Measurements from ENCODE around the gene SNAI3. TPM values are rescaled to one million over a fixed set of nuclear protein-coding genes. Genes with fewer than 3 reads are reported as not detected.

SNAI3 gene
- total RNA-seq, 1 experiment from 2014 or later: 9.1 TPM

- Mint-ChIP-seq H3K27ac (no peak overlapping the region), H3K4me1 (no peaks in the 10 kb centered on the region), H3K4me3 (no peak overlapping the region), H3K9me3 (no peaks in the 10 kb centered on the region), H3K36me3 (no peaks in the 10 kb centered on the region), H3K27me3 (ENCODE audit: low read depth) (no peaks in the 10 kb centered on the region)
- ATAC-seq (no peak), DNase-seq (ENCODE audit: low spot score) (no peak)
- ChIA-PET POLR2A (no interaction called here), CTCF (interaction anchor here (1.4 to 4.1 kb wide), 3 partner anchors 12 to 62 kb away, joined by 6 to 185 read pairs (median 80); no protein-coding TSS in a partner anchor)
- TF ChIP-seq NFE2L1 (CRISPR knock-in tag; IDR thresholded peaks at IDR 0.05): no peak
- TF ChIP-seq ATF1 (CRISPR knock-in tag; IDR thresholded peaks at IDR 0.05): no peak
- TF ChIP-seq PREB (CRISPR knock-in tag; IDR thresholded peaks at IDR 0.05; ENCODE audit: borderline replicate concordance): no peak
- TF ChIP-seq ZNF396 (CRISPR knock-in tag; IDR thresholded peaks at IDR 0.05; ENCODE audit: borderline replicate concordance): no peak
- TF ChIP-seq, protein P1, sequence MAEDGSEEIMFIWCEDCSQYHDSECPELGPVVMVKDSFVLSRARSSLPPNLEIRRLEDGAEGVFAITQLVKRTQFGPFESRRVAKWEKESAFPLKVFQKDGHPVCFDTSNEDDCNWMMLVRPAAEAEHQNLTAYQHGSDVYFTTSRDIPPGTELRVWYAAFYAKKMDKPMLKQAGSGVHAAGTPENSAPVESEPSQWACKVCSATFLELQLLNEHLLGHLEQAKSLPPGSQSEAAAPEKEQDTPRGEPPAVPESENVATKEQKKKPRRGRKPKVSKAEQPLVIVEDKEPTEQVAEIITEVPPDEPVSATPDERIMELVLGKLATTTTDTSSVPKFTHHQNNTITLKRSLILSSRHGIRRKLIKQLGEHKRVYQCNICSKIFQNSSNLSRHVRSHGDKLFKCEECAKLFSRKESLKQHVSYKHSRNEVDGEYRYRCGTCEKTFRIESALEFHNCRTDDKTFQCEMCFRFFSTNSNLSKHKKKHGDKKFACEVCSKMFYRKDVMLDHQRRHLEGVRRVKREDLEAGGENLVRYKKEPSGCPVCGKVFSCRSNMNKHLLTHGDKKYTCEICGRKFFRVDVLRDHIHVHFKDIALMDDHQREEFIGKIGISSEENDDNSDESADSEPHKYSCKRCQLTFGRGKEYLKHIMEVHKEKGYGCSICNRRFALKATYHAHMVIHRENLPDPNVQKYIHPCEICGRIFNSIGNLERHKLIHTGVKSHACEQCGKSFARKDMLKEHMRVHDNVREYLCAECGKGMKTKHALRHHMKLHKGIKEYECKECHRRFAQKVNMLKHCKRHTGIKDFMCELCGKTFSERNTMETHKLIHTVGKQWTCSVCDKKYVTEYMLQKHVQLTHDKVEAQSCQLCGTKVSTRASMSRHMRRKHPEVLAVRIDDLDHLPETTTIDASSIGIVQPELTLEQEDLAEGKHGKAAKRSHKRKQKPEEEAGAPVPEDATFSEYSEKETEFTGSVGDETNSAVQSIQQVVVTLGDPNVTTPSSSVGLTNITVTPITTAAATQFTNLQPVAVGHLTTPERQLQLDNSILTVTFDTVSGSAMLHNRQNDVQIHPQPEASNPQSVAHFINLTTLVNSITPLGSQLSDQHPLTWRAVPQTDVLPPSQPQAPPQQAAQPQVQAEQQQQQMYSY (CRISPR knock-in tag; IDR thresholded peaks at IDR 0.05): no peak
- TF ChIP-seq, protein P2, sequence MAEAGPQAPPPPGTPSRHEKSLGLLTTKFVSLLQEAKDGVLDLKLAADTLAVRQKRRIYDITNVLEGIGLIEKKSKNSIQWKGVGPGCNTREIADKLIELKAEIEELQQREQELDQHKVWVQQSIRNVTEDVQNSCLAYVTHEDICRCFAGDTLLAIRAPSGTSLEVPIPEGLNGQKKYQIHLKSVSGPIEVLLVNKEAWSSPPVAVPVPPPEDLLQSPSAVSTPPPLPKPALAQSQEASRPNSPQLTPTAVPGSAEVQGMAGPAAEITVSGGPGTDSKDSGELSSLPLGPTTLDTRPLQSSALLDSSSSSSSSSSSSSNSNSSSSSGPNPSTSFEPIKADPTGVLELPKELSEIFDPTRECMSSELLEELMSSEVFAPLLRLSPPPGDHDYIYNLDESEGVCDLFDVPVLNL (CRISPR knock-in tag; IDR thresholded peaks at IDR 0.05; ENCODE audit: borderline replicate concordance, low read depth): no peak
- no peak for TF ChIP-seq TCF7 (CRISPR knock-in tag; IDR thresholded peaks at IDR 0.05; ENCODE audit: low read depth)
- TF ChIP-seq, protein P3, sequence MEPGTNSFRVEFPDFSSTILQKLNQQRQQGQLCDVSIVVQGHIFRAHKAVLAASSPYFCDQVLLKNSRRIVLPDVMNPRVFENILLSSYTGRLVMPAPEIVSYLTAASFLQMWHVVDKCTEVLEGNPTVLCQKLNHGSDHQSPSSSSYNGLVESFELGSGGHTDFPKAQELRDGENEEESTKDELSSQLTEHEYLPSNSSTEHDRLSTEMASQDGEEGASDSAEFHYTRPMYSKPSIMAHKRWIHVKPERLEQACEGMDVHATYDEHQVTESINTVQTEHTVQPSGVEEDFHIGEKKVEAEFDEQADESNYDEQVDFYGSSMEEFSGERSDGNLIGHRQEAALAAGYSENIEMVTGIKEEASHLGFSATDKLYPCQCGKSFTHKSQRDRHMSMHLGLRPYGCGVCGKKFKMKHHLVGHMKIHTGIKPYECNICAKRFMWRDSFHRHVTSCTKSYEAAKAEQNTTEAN (CRISPR knock-in tag; IDR thresholded peaks at IDR 0.05): no peak
- TF ChIP-seq, protein P4, sequence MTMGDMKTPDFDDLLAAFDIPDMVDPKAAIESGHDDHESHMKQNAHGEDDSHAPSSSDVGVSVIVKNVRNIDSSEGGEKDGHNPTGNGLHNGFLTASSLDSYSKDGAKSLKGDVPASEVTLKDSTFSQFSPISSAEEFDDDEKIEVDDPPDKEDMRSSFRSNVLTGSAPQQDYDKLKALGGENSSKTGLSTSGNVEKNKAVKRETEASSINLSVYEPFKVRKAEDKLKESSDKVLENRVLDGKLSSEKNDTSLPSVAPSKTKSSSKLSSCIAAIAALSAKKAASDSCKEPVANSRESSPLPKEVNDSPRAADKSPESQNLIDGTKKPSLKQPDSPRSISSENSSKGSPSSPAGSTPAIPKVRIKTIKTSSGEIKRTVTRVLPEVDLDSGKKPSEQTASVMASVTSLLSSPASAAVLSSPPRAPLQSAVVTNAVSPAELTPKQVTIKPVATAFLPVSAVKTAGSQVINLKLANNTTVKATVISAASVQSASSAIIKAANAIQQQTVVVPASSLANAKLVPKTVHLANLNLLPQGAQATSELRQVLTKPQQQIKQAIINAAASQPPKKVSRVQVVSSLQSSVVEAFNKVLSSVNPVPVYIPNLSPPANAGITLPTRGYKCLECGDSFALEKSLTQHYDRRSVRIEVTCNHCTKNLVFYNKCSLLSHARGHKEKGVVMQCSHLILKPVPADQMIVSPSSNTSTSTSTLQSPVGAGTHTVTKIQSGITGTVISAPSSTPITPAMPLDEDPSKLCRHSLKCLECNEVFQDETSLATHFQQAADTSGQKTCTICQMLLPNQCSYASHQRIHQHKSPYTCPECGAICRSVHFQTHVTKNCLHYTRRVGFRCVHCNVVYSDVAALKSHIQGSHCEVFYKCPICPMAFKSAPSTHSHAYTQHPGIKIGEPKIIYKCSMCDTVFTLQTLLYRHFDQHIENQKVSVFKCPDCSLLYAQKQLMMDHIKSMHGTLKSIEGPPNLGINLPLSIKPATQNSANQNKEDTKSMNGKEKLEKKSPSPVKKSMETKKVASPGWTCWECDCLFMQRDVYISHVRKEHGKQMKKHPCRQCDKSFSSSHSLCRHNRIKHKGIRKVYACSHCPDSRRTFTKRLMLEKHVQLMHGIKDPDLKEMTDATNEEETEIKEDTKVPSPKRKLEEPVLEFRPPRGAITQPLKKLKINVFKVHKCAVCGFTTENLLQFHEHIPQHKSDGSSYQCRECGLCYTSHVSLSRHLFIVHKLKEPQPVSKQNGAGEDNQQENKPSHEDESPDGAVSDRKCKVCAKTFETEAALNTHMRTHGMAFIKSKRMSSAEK (CRISPR knock-in tag; IDR thresholded peaks at IDR 0.05; ENCODE audit: borderline replicate concordance): no peak
- no peak for TF ChIP-seq ZBTB21 (CRISPR knock-in tag; IDR thresholded peaks at IDR 0.05; ENCODE audit: borderline replicate concordance)
- TF ChIP-seq ELF4 (CRISPR knock-in tag; IDR thresholded peaks at IDR 0.05; ENCODE audit: low read depth): no peak
These were observed 48.0 kb upstream of the SNAI3 start for GRCh38 chr16:88734361-88734728.

GRCh38 chr16:88733630-88734360, 47.5 kb upstream of the SNAI3 start:
- CTCF ChIA-PET: interaction anchor here (4.1 kb wide), 1 partner anchor 23 kb away, joined by 185 read pairs; no protein-coding TSS in a partner anchor
- TF ChIP-seq NFATC4 (CRISPR knock-in tag; IDR thresholded peaks at IDR 0.05) (no peak), ERG (CRISPR knock-in tag; IDR thresholded peaks at IDR 0.05) (no peak), TEAD4 (CRISPR knock-in tag; IDR thresholded peaks at IDR 0.05) (no peak), PRRX2 (CRISPR knock-in tag; IDR thresholded peaks at IDR 0.05) (no peak), ZNF512 (CRISPR knock-in tag; IDR thresholded peaks at IDR 0.05; ENCODE audit: borderline replicate concordance) (no peak), RELA (CRISPR knock-in tag; IDR thresholded peaks at IDR 0.05; ENCODE audit: borderline replicate concordance) (no peak)
- TF ChIP-seq, protein P2 (CRISPR knock-in tag; IDR thresholded peaks at IDR 0.05; ENCODE audit: borderline replicate concordance, low read depth): no peak

More at GRCh38 chr16:88733630-88734360, 47.5 kb upstream of the SNAI3 start:
- ATAC-seq: no peak
- Mint-ChIP-seq H3K9me3 (no peaks in the 10 kb centered on the region), H3K27me3 (ENCODE audit: low read depth) (no peaks in the 10 kb centered on the region), H3K36me3 (no peaks in the 10 kb centered on the region), H3K4me3 (no peak overlapping the region), H3K27ac (no peak overlapping the region), H3K4me1 (no peaks in the 10 kb centered on the region)
- POLR2A ChIA-PET: no interaction called here
- DNase-seq (ENCODE audit: low spot score): no peak
